Smooth muscle cell of trachea (primary cell): ENCODE data around the gene TMEM91. TPM values are rescaled to one million over a fixed set of nuclear protein-coding genes. Genes with fewer than 3 reads are reported as not detected.

ENCODE experiments used
- total RNA-seq: library from RNA; depleted of rRNA; stranded (reverse); fragments of >200 nt; gene quantifications from 2 replicates; pipeline ENCODE4 v1.2.1, GENCODE V29; 2014

TMEM91 gene
- total RNA-seq, result 4.4 and 10.9 TPM in 2 replicates

GRCh38 chr19:41376241-41376997 is at the start of gene TMEM91:
Gene TMEM91, plus strand, starts transcription at chr19:41376533. Its CDS starts 1,777 bp downstream, at chr19:41378310.

GRCh38 chr19:41353466-41354342 is 22.6 kb upstream of the TMEM91 start, which contains the start of gene TGFB1:
Gene TGFB1, minus strand, starts transcription at chr19:41353922. Its CDS starts 878 bp downstream, at chr19:41353044.

GRCh38 chr19:41363753-41364523 is 12.4 kb upstream of the TMEM91 start, which contains the start of gene B9D2:
Gene B9D2, minus strand, starts transcription at chr19:41364149. Its CDS starts 630 bp downstream, at chr19:41363519.

GRCh38 chr19:41397086-41398049 is 21.0 kb downstream of the TMEM91 start, which contains the start of the genes BCKDHA and EXOSC5:
Gene BCKDHA, plus strand, starts transcription at chr19:41397818. Its CDS starts 10 bp downstream, at chr19:41397828.
Gene EXOSC5, minus strand, starts transcription at chr19:41397359. Its CDS starts 31 bp downstream, at chr19:41397328.

GRCh38 chr19:41426952-41427646 is 50.8 kb downstream of the TMEM91 start, which contains the start of gene B3GNT8:
Gene B3GNT8, minus strand, starts transcription at chr19:41427374. Its CDS starts 596 bp downstream, at chr19:41426778.

Other genes with a start within 250 kb of the TMEM91 start
- gene CYP2S1, start 183.3 kb upstream of the TMEM91 start, total RNA-seq, result 1.8 and 5.7 TPM in 2 replicates
- gene AXL, start 157.3 kb upstream of the TMEM91 start, total RNA-seq, result 369 and 387 TPM in 2 replicates
- 87.2 and 118 TPM in 2 replicates for gene HNRNPUL1, start 112.2 kb upstream of the TMEM91 start, total RNA-seq
- 9.3 and 13.2 TPM in 2 replicates for gene CCDC97, start 66.4 kb upstream of the TMEM91 start, total RNA-seq
- 12.1 and 15.7 TPM in 2 replicates for gene TGFB1, start 22.6 kb upstream of the TMEM91 start, total RNA-seq
- gene B9D2, start 12.4 kb upstream of the TMEM91 start, total RNA-seq, result 2.8 and 4.2 TPM in 2 replicates
- gene EXOSC5, start 20.8 kb downstream of the TMEM91 start, total RNA-seq, result 8.9 and 13.7 TPM in 2 replicates
- gene BCKDHA, start 21.3 kb downstream of the TMEM91 start, total RNA-seq, result 43.8 and 48.1 TPM in 2 replicates
- gene B3GNT8, start 50.8 kb downstream of the TMEM91 start, total RNA-seq, result 3.5 and 4.5 TPM in 2 replicates
- gene DMAC2, start 63.4 kb downstream of the TMEM91 start, total RNA-seq, result 44.0 and 46.1 TPM in 2 replicates
- gene ERICH4, start 66.6 kb downstream of the TMEM91 start, total RNA-seq, result not detected in 2 replicates
- not detected in 2 replicates for gene CEACAM21, start 199.6 kb downstream of the TMEM91 start, total RNA-seq